ENCODE data around the gene FRAS1.
"Not testable (repeated sequence)": the region's sequence is repeated elsewhere in the genome, so short reads cannot be mapped to it uniquely, and the experiment has no call there.

Gene FRAS1

GRCh38 chr4:78528327-78528726, 471.2 kb downstream of the FRAS1 start:
- H3K9me3 ChIP-seq (replicated peaks; ENCODE audit: low read length) = no peaks in the 10 kb centered on the region

DNA sequence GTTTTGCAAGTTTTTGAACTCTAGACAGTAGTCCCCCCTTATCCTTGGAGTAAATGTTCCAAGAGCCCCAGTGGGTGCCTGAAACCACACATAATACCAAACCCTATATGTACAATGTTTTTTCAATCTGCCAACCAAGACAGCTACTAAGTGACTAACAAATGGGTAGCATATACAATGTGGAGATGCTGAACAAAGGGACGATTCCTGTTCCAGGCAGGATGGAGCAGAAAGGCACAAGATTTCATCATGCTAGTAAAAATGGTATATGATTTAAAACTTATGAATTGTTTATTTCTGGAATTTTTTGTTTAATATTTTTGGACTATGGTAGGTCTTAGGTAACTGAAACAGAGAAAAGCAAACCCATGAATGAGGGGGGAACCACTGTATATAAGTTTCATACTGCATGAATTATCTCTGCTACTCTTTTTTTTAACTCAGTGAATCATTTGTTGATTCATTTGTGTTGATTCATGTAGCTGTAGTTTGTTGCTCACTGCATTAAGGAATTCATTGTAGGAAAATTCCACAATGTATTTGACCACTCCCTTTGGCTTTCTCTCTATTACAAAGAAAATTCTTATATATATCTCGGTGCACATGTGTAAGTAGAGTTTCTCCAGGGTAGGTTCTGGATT, 472.6 kb downstream of the FRAS1 start:
- no peak overlapping the region for H3K4me3 ChIP-seq (ENCODE audit: low read length)
- H3K36me3 ChIP-seq (ENCODE audit: insufficient read depth, low read length) = no peaks in the 10 kb centered on the region
- H3K4me2 ChIP-seq (ENCODE audit: low read length) = peak overlapping the region; percentile 63
- peaks cover 26% of the 10 kb centered on the region for H3K4me1 ChIP-seq (ENCODE audit: control insufficient read depth, insufficient read depth, low read length)
- no peaks in the 10 kb centered on the region for H3K27me3 ChIP-seq (ENCODE audit: control insufficient read depth, insufficient read depth, low read length)
- H3K9me3 ChIP-seq (replicated peaks; ENCODE audit: low read length) = no peaks in the 10 kb centered on the region
- H3K9ac ChIP-seq (ENCODE audit: low read depth, low read length) = no peak overlapping the region

More at GRCh38 chr4:78528327-78528726, 471.2 kb downstream of the FRAS1 start:
- Histone ChIP-seq H3K4me2 (ENCODE audit: low read length) (no peak overlapping the region), H3K36me3 (ENCODE audit: insufficient read depth, low read length) (no peaks in the 10 kb centered on the region), H3K9ac (ENCODE audit: low read depth, low read length) (no peak overlapping the region), H3K27me3 (ENCODE audit: control insufficient read depth, insufficient read depth, low read length) (no peaks in the 10 kb centered on the region), H3K4me3 (ENCODE audit: low read length) (no peak overlapping the region), H3K4me1 (ENCODE audit: control insufficient read depth, insufficient read depth, low read length) (peaks cover 26% of the 10 kb centered on the region)

DNA sequence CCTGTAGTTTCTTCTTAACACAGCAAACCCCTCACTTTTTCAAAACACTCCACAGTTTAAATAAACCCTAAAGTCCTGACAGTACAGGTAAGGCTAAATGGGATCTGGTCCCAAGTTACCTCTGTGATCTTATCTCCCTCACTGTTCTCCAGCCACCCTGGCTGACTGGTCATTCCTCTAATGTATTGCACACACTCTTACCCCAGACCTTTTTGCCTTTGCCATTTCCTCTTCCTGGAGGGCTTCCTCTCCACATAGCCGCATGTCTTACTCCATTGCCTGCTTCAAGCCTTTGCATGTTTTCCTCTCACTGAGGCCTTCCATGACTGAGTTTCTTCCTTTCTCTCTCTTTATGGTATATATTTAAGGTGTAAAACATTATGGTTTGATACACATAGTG, 474.9 kb downstream of the FRAS1 start:
- no peaks in the 10 kb centered on the region for H3K9me3 ChIP-seq (replicated peaks; ENCODE audit: low read length)
- no peak overlapping the region for H3K9ac ChIP-seq (ENCODE audit: low read depth, low read length)
- no peak overlapping the region for H3K4me2 ChIP-seq (ENCODE audit: low read length)
- H3K36me3 ChIP-seq (ENCODE audit: insufficient read depth, low read length) = no peaks in the 10 kb centered on the region
- no peak overlapping the region for H3K4me3 ChIP-seq (ENCODE audit: low read length)
- H3K4me1 ChIP-seq (ENCODE audit: control insufficient read depth, insufficient read depth, low read length) = peaks cover 26% of the 10 kb centered on the region
- H3K27me3 ChIP-seq (ENCODE audit: control insufficient read depth, insufficient read depth, low read length) = no peaks in the 10 kb centered on the region

DNA sequence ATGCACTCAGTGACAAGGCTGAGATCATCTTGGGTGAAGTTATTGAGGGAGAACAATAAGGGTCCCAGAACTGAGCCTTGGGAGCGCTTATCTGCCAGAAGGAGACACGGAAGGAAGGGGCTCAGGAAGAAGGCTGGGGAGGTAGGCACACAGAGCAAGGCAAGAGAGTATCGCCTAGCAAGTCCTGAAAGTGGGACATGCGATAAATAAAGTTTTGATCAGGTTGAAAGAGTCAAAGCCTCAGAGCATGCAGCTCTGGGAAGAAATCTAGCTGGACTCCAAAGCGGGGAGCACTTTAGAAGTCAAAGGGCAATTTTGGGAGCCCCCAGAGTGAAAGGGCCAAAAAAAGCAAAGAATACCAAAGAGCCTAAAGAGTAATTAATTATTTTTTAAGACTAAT, 476.7 kb downstream of the FRAS1 start:
- no peak overlapping the region for H3K9ac ChIP-seq (ENCODE audit: low read depth, low read length)
- H3K4me2 ChIP-seq (ENCODE audit: low read length) = no peak overlapping the region
- H3K4me3 ChIP-seq (ENCODE audit: low read length) = no peak overlapping the region
- peaks cover 15% of the 10 kb centered on the region for H3K4me1 ChIP-seq (ENCODE audit: control insufficient read depth, insufficient read depth, low read length)
- no peaks in the 10 kb centered on the region for H3K27me3 ChIP-seq (ENCODE audit: control insufficient read depth, insufficient read depth, low read length)
- no peaks in the 10 kb centered on the region for H3K9me3 ChIP-seq (replicated peaks; ENCODE audit: low read length)
- no peaks in the 10 kb centered on the region for H3K36me3 ChIP-seq (ENCODE audit: insufficient read depth, low read length)

GRCh38 chr4:78534286-78534955, 477.3 kb downstream of the FRAS1 start:
- no peak overlapping the region for H3K9ac ChIP-seq (ENCODE audit: low read depth, low read length)

GRCh38 chr4:78542373-78542772, 485.2 kb downstream of the FRAS1 start:
- H3K27me3 ChIP-seq (ENCODE audit: control insufficient read depth, insufficient read depth, low read length) = no peaks in the 10 kb centered on the region
- H3K4me1 ChIP-seq (ENCODE audit: control insufficient read depth, insufficient read depth, low read length) = peaks cover 28% of the 10 kb centered on the region
- H3K9ac ChIP-seq (ENCODE audit: low read depth, low read length) = no peak overlapping the region
- no peak overlapping the region for H3K4me2 ChIP-seq (ENCODE audit: low read length)
- H3K4me3 ChIP-seq (ENCODE audit: low read length) = no peak overlapping the region
- no peaks in the 10 kb centered on the region for H3K9me3 ChIP-seq (replicated peaks; ENCODE audit: low read length)
- H3K36me3 ChIP-seq (ENCODE audit: insufficient read depth, low read length) = no peaks in the 10 kb centered on the region

More at GRCh38 chr4:78534286-78534955, 477.3 kb downstream of the FRAS1 start:
- no peaks in the 10 kb centered on the region for H3K27me3 ChIP-seq (ENCODE audit: control insufficient read depth, insufficient read depth, low read length)
- H3K4me1 ChIP-seq (ENCODE audit: control insufficient read depth, insufficient read depth, low read length) = peaks cover 9% of the 10 kb centered on the region
- no peak overlapping the region for H3K4me2 ChIP-seq (ENCODE audit: low read length)
- no peak overlapping the region for H3K4me3 ChIP-seq (ENCODE audit: low read length)
- no peaks in the 10 kb centered on the region for H3K9me3 ChIP-seq (replicated peaks; ENCODE audit: low read length)
- no peaks in the 10 kb centered on the region for H3K36me3 ChIP-seq (ENCODE audit: insufficient read depth, low read length)

DNA sequence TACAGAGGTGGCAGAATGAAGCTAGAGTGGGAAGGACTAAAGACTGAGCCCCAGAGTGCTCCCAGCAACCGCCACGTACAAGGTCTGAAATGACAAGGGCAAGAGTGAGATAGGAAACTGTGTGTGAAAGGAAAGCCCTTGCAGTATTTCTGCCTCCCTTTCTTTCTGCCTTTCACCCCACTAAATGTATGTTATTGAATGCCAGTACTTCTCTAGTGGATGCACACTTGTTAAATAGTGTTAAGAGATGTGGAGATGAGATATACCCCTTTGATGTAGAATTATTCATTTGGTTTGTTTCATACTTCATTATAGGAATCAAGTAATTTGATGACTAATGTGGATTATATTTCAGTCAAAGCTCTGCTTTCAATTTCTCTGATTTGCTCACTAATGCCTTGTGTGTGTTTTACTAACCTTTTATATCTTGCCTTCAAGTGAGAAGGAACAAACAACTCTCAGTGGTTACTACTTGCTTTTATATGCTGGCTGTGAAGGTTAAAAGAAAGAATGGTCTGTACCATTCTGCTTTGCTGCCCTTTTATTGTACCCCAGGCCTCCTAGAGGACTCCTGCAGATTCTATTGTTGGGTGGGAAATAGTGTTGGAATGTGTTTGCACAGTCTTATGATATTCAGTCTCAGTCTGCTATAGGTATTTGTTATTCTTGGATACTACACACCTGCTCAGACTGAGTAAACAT, 486.5 kb downstream of the FRAS1 start:
- no peak overlapping the region for H3K4me2 ChIP-seq (ENCODE audit: low read length)
- peaks cover 28% of the 10 kb centered on the region for H3K4me1 ChIP-seq (ENCODE audit: control insufficient read depth, insufficient read depth, low read length)
- no peaks in the 10 kb centered on the region for H3K36me3 ChIP-seq (ENCODE audit: insufficient read depth, low read length)
- no peaks in the 10 kb centered on the region for H3K27me3 ChIP-seq (ENCODE audit: control insufficient read depth, insufficient read depth, low read length)
- no peaks in the 10 kb centered on the region for H3K9me3 ChIP-seq (replicated peaks; ENCODE audit: low read length)
- no peak overlapping the region for H3K9ac ChIP-seq (ENCODE audit: low read depth, low read length)
- no peak overlapping the region for H3K4me3 ChIP-seq (ENCODE audit: low read length)

DNA sequence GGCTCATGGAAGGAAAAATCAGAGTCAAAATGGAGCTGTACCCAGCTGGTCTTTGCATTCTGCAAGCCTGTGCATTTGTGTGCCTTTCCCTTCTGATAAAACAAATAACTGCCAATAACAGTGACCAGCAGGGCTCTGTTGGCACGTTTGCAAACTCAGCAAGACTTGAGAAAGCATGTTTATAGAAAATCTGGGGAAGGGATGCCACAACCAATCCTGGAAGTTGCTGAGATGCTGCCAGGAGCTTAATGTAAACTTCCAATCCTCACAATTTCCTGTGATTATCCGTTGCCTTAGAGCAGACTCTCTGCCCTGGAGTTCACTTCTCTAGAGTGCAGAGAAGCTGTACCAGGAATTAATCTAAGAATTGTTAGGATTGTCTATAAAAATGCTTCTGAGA, 487.6 kb downstream of the FRAS1 start:
- Histone ChIP-seq H3K4me2 (ENCODE audit: low read length) (no peak overlapping the region), H3K9me3 (replicated peaks; ENCODE audit: low read length) (no peaks in the 10 kb centered on the region), H3K27me3 (ENCODE audit: control insufficient read depth, insufficient read depth, low read length) (no peaks in the 10 kb centered on the region), H3K9ac (ENCODE audit: low read depth, low read length) (no peak overlapping the region), H3K4me3 (ENCODE audit: low read length) (no peak overlapping the region), H3K4me1 (ENCODE audit: control insufficient read depth, insufficient read depth, low read length) (peaks cover 28% of the 10 kb centered on the region), H3K36me3 (ENCODE audit: insufficient read depth, low read length) (no peaks in the 10 kb centered on the region)

DNA sequence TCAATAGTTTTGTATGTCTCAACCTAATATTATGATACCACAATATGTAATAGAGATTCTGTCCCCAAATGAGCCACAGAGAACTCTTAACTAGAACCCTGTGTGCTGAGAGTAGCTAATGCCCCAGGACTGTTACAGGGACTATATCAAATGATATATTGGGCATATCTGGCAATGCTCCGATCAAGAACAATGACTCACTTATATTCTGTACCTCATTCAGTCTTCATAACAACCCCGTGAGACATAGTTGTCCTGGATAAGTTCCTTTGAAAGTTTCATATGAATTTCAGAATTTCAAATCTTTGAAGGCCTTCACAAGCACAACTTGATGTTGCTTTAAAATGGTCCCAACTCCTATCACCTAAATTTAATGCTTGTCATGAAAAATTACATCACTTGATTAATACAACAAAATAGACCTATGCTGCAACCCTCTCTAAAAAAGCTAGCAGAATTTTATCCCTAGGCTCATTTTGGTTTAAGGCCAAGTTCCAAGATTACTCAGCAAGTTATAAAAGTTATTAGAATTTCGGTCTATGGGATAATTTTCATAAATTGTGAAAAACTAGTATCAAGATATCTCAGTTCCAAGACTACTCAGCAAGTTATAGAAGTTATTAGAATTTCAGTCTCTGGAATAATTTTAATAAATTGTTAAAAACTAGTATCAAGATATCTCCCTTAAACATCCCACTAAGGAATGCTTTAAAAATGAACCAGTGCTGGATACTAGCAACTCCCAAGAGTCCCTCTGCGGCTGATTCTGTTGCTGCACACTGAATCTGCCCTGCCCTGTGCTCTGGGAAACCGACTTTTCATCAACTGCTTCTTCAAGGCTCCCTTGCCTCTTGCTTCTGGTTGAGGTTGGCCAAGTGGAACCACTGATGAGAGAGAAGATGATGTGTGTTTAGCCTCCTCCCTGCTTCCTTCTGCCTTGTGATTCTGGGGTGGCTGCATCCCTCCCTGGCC, 488.4 kb downstream of the FRAS1 start:
- Histone ChIP-seq H3K9ac (ENCODE audit: low read depth, low read length) (no peak overlapping the region), H3K27me3 (ENCODE audit: control insufficient read depth, insufficient read depth, low read length) (no peaks in the 10 kb centered on the region), H3K9me3 (replicated peaks; ENCODE audit: low read length) (no peaks in the 10 kb centered on the region), H3K4me3 (ENCODE audit: low read length) (no peak overlapping the region), H3K4me1 (ENCODE audit: control insufficient read depth, insufficient read depth, low read length) (peaks cover 28% of the 10 kb centered on the region), H3K4me2 (ENCODE audit: low read length) (no peak overlapping the region), H3K36me3 (ENCODE audit: insufficient read depth, low read length) (no peaks in the 10 kb centered on the region)

DNA sequence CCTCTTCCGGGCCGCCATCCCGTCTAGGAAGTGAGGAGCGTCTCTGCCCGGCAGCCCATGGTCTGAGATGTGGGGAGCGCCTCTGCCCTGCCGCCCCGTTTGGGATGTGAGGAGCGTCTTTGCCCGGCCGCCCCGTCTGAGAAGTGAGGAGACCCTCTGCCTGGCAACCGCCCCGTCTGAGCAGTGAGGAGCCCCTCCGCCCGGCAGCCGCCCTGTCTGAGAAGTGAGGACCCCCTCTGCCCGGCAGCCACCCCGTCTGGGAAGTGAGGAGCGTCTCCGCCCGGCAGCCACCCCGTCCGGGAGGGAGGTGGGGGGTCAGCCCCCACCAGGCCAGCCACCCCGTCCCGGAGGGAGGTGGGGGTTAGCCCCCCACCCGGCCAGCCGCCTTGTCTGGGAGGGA, 490.8 kb downstream of the FRAS1 start:
- not testable (repeated sequence) for H3K9ac ChIP-seq (ENCODE audit: low read depth, low read length); H3K36me3 ChIP-seq (ENCODE audit: insufficient read depth, low read length); H3K27me3 ChIP-seq (ENCODE audit: control insufficient read depth, insufficient read depth, low read length); H3K4me3 ChIP-seq (ENCODE audit: low read length); H3K4me2 ChIP-seq (ENCODE audit: low read length); H3K9me3 ChIP-seq (replicated peaks; ENCODE audit: low read length)
- peaks cover 27% of the 10 kb centered on the region for H3K4me1 ChIP-seq (ENCODE audit: control insufficient read depth, insufficient read depth, low read length)

- not testable (repeated sequence) for H3K4me2 ChIP-seq (ENCODE audit: low read length); H3K27me3 ChIP-seq (ENCODE audit: control insufficient read depth, insufficient read depth, low read length); H3K9me3 ChIP-seq (replicated peaks; ENCODE audit: low read length); H3K9ac ChIP-seq (ENCODE audit: low read depth, low read length); H3K4me3 ChIP-seq (ENCODE audit: low read length); H3K36me3 ChIP-seq (ENCODE audit: insufficient read depth, low read length)
- peaks cover 22% of the 10 kb centered on the region for H3K4me1 ChIP-seq (ENCODE audit: control insufficient read depth, insufficient read depth, low read length)
Observed at GRCh38 chr4:78548889-78549288, 491.8 kb downstream of the FRAS1 start.

Measured in skeletal muscle satellite cell (primary cell).